PC-9 (cell line): ENCODE measurements around the gene NUDT7.

Experiments
- EZH2 ChIP-seq: fragments of 200-600 bp; sonication (generic); IDR thresholded peaks from 2 replicates; pipeline ENCODE4 v1.8.0; 2017; ENCODE audit warnings: antibody characterized with exemption, low read depth
- TF ChIP-seq, protein P1 (sequence below): fragments of 200-600 bp; sonication (generic); conservative IDR thresholded peaks from 2 replicates; pipeline ENCODE4 v1.6.1; 2017; ENCODE audit warnings: mixed run types, antibody characterized with exemption, mild to moderate bottlenecking, moderate library complexity

DNA sequence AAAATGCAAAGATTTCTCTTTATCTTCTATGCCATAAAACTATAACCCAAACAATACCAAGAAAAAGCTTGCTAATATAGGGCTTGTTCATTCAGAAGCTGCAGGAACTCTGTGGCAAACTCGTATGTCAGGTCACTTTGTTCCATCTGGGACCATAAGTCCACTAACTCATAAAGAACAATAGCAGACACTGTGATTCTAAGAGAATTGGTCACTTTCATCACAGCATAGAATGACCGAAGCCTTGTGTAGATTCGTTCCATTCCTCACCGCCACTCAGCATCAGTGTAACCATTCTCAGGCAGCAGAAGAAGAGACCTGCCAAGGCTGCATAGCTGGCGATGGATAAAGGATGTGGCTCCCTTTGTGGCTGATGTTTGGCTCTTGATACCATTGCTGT lies 35.7 kb downstream of the NUDT7 start:
- TF ChIP-seq, protein P1, sequence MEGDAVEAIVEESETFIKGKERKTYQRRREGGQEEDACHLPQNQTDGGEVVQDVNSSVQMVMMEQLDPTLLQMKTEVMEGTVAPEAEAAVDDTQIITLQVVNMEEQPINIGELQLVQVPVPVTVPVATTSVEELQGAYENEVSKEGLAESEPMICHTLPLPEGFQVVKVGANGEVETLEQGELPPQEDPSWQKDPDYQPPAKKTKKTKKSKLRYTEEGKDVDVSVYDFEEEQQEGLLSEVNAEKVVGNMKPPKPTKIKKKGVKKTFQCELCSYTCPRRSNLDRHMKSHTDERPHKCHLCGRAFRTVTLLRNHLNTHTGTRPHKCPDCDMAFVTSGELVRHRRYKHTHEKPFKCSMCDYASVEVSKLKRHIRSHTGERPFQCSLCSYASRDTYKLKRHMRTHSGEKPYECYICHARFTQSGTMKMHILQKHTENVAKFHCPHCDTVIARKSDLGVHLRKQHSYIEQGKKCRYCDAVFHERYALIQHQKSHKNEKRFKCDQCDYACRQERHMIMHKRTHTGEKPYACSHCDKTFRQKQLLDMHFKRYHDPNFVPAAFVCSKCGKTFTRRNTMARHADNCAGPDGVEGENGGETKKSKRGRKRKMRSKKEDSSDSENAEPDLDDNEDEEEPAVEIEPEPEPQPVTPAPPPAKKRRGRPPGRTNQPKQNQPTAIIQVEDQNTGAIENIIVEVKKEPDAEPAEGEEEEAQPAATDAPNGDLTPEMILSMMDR = no peak
- TF ChIP-seq EZH2 = no peak
